ENCODE data around the gene MTNR1A. TPM values are rescaled to one million over a fixed set of nuclear protein-coding genes. Genes with fewer than 3 reads are reported as not detected.

The MTNR1A gene
- total RNA-seq, 1 experiment from 2014 or later, result 0.84 TPM

DNA sequence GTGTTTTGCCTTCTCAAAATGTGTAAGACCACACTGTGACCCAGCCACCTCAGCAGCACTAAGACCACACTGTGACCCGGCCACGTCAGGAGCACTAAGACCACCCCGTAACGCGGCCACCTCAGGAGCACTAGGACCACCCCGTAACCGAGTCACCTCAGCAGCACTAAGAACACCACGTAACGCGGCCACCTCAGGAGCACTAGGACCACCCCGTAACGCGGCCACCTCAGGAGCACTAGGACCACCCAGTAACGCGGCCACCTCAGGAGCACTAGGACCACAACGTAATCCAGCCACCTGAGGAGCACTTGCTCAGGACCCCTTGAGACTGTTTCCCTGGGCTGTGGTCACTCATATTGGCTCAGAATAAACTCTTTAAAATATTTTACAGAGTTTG lies 71.7 kb downstream of the MTNR1A start (continued):
- TF ChIP-seq, protein P1, sequence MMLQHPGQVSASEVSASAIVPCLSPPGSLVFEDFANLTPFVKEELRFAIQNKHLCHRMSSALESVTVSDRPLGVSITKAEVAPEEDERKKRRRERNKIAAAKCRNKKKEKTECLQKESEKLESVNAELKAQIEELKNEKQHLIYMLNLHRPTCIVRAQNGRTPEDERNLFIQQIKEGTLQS (IDR thresholded peaks at IDR 0.05), result no peak
- no peak for TF ChIP-seq SP1 (IDR thresholded peaks at IDR 0.05; ENCODE audit: low read depth)
- no peak for TF ChIP-seq EGR1 (IDR thresholded peaks at IDR 0.05; ENCODE audit: low read depth)
- TF ChIP-seq ELF1 (IDR thresholded peaks at IDR 0.05; ENCODE audit: borderline replicate concordance, low read depth), result no peak
- TF ChIP-seq, protein P2, sequence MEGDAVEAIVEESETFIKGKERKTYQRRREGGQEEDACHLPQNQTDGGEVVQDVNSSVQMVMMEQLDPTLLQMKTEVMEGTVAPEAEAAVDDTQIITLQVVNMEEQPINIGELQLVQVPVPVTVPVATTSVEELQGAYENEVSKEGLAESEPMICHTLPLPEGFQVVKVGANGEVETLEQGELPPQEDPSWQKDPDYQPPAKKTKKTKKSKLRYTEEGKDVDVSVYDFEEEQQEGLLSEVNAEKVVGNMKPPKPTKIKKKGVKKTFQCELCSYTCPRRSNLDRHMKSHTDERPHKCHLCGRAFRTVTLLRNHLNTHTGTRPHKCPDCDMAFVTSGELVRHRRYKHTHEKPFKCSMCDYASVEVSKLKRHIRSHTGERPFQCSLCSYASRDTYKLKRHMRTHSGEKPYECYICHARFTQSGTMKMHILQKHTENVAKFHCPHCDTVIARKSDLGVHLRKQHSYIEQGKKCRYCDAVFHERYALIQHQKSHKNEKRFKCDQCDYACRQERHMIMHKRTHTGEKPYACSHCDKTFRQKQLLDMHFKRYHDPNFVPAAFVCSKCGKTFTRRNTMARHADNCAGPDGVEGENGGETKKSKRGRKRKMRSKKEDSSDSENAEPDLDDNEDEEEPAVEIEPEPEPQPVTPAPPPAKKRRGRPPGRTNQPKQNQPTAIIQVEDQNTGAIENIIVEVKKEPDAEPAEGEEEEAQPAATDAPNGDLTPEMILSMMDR (IDR thresholded peaks at IDR 0.05 in 2 of 3, conservative IDR thresholded peaks at IDR 0.05 in 1 of 3; ENCODE audit: borderline replicate concordance in 1 of 3, insufficient read depth in 1 of 3, low read depth in 2 of 3, low read length in 2 of 3), result no peak
- no peak for TF ChIP-seq JUND (IDR thresholded peaks at IDR 0.05)

Other genes starting within 250 kb of the MTNR1A start
- 676 TPM for gene FAT1, start 168.3 kb upstream of the MTNR1A start, total RNA-seq (2021; ENCODE audit: unreplicated experiment)

All from HCT116 (cell line).